ENCODE measurements around the gene AGBL1. TPM values are rescaled to one million over a fixed set of nuclear protein-coding genes. Genes with fewer than 3 reads are reported as not detected.

The AGBL1 gene
- total RNA-seq, 1 donor from 2014 or later = 0.47 TPM

GRCh38 chr15:86165265-86166211 lies 85.9 kb downstream of the AGBL1 start:
- DNase-seq = no peak

- DNase-seq = no peak
Measured at GRCh38 chr15:86167841-86168240, 88.2 kb downstream of the AGBL1 start.

- DNase-seq = no peak
Measured at GRCh38 chr15:86178845-86179244, 99.2 kb downstream of the AGBL1 start.

GRCh38 chr15:86183596-86184491 lies 104.2 kb downstream of the AGBL1 start:
- DNase-seq = peak; percentile 40

- DNase-seq = no peak
Measured at GRCh38 chr15:86193716-86194380, 114.2 kb downstream of the AGBL1 start.

GRCh38 chr15:86197770-86198169 lies 118.1 kb downstream of the AGBL1 start:
- no peak for DNase-seq

- DNase-seq = no peak
Measured at GRCh38 chr15:86199467-86200145, 119.9 kb downstream of the AGBL1 start.

- DNase-seq = no peak
Measured at GRCh38 chr15:86201313-86202008, 121.8 kb downstream of the AGBL1 start.

- no peak for DNase-seq
Measured at GRCh38 chr15:86203462-86203861, 123.8 kb downstream of the AGBL1 start.

GRCh38 chr15:86205096-86205495 lies 125.4 kb downstream of the AGBL1 start:
- DNase-seq = no peak

GRCh38 chr15:86213420-86213819 lies 133.7 kb downstream of the AGBL1 start:
- no peak for DNase-seq

- DNase-seq = no peak
Measured at GRCh38 chr15:86213888-86214287, 134.2 kb downstream of the AGBL1 start.

GRCh38 chr15:86221119-86221518 lies 141.4 kb downstream of the AGBL1 start:
- no peak for DNase-seq

GRCh38 chr15:86229306-86229705 lies 149.6 kb downstream of the AGBL1 start:
- no peak for DNase-seq

- no peak for DNase-seq
Measured at GRCh38 chr15:86229936-86230335, 150.3 kb downstream of the AGBL1 start.

- no peak for DNase-seq
Measured at GRCh38 chr15:86231864-86232721, 152.4 kb downstream of the AGBL1 start.

GRCh38 chr15:86235667-86236066 lies 156.0 kb downstream of the AGBL1 start:
- DNase-seq = no peak

GRCh38 chr15:86236356-86237110 lies 156.9 kb downstream of the AGBL1 start:
- DNase-seq = no peak

- DNase-seq = no peak
Measured at GRCh38 chr15:86237111-86237500, 157.4 kb downstream of the AGBL1 start.

All from occipital lobe (tissue), 2 donors.